ENCODE results near the gene TRIP4. TPM values are rescaled to one million over a fixed set of nuclear protein-coding genes. Genes with fewer than 3 reads are reported as not detected.
"Not testable (repeated sequence)": the region's sequence is repeated elsewhere in the genome, so short reads cannot be mapped to it uniquely, and the experiment has no call there.

Gene TRIP4
- polyA plus RNA-seq (ENCODE audit: insufficient read length in 3 of 3): 10 to 100 TPM; 39.5 to 52.0 (median 49.0) TPM

- DNase-seq (ENCODE audit: low read depth in 3 of 3, low spot score in 2 of 3): peak; percentile 82 to 88 (median 82)
These were observed at the start of gene TRIP4 for GRCh38 chr15:64387562-64388168. TSS of gene TRIP4 (plus strand) at chr15:64387836. CDS start at chr15:64387864, 28 bp downstream.

GRCh38 chr15:64340355-64340754 lies 47.3 kb upstream of the TRIP4 start:
- DNase-seq (ENCODE audit: low read depth in 3 of 3, low spot score in 2 of 3): no peak

GRCh38 chr15:64341961-64342360 lies 45.7 kb upstream of the TRIP4 start:
- DNase-seq (ENCODE audit: low read depth in 3 of 3, low spot score in 2 of 3): no peak

- DNase-seq (ENCODE audit: low read depth in 3 of 3, low spot score in 2 of 3): no peak
These were observed 44.4 kb upstream of the TRIP4 start for GRCh38 chr15:64343222-64343621.

- no peak for DNase-seq (ENCODE audit: low read depth in 3 of 3, low spot score in 2 of 3)
These were observed 43.8 kb upstream of the TRIP4 start for GRCh38 chr15:64343841-64344240.

- DNase-seq (ENCODE audit: low read depth in 3 of 3, low spot score in 2 of 3): no peak
These were observed 42.9 kb upstream of the TRIP4 start for GRCh38 chr15:64344651-64345294.

- DNase-seq (ENCODE audit: low read depth in 3 of 3, low spot score in 2 of 3): not testable (repeated sequence)
These were observed 41.4 kb upstream of the TRIP4 start for GRCh38 chr15:64346242-64346641.

GRCh38 chr15:64348455-64348854 lies 39.2 kb upstream of the TRIP4 start:
- no peak for DNase-seq (ENCODE audit: low read depth in 3 of 3, low spot score in 2 of 3)

GRCh38 chr15:64349375-64349774 lies 38.3 kb upstream of the TRIP4 start:
- DNase-seq (ENCODE audit: low read depth in 3 of 3, low spot score in 2 of 3): no peak

GRCh38 chr15:64351265-64351664 lies 36.4 kb upstream of the TRIP4 start:
- no peak for DNase-seq (ENCODE audit: low read depth in 3 of 3, low spot score in 2 of 3)

- DNase-seq (ENCODE audit: low read depth in 3 of 3, low spot score in 2 of 3): no peak
These were observed 32.8 kb upstream of the TRIP4 start for GRCh38 chr15:64354688-64355344.

- DNase-seq (ENCODE audit: low read depth in 3 of 3, low spot score in 2 of 3): peak in 1 of 3 donors; percentile 19
These were observed 32.2 kb upstream of the TRIP4 start for GRCh38 chr15:64355348-64355943.

GRCh38 chr15:64355944-64356709 lies 31.5 kb upstream of the TRIP4 start, which contains the start of gene CSNK1G1:
TSS of gene CSNK1G1 (minus strand) at chr15:64356173. CDS start at chr15:64300499, 55,674 bp downstream.
- peak; percentile 95 to 98 (median 95) for DNase-seq (ENCODE audit: low read depth in 3 of 3, low spot score in 2 of 3)

- DNase-seq (ENCODE audit: low read depth in 3 of 3, low spot score in 2 of 3): no peak
These were observed 31.0 kb upstream of the TRIP4 start for GRCh38 chr15:64356710-64357040.

- no peak for DNase-seq (ENCODE audit: low read depth in 3 of 3, low spot score in 2 of 3)
These were observed 26.4 kb upstream of the TRIP4 start for GRCh38 chr15:64361259-64361658.

- DNase-seq (ENCODE audit: low read depth in 3 of 3, low spot score in 2 of 3): no peak
These were observed 18.5 kb upstream of the TRIP4 start for GRCh38 chr15:64369078-64369607.

GRCh38 chr15:64371383-64371782 lies 16.3 kb upstream of the TRIP4 start:
- not testable (repeated sequence) for DNase-seq (ENCODE audit: low read depth in 3 of 3, low spot score in 2 of 3)

- no peak for DNase-seq (ENCODE audit: low read depth in 3 of 3, low spot score in 2 of 3)
These were observed 14.3 kb upstream of the TRIP4 start for GRCh38 chr15:64373360-64373759.

- DNase-seq (ENCODE audit: low read depth in 3 of 3, low spot score in 2 of 3): no peak
These were observed 8.2 kb upstream of the TRIP4 start for GRCh38 chr15:64379216-64379960.
